OCI-LY3 (cell line): ENCODE measurements around the gene PTPRT.

Source experiments
- H2AFZ ChIP-seq: fragments of 200-600, 300-600 bp; shearing (Covaris generic); 2 replicates; pipeline ENCODE4 v1.6.0; 2014; ENCODE audit warnings: antibody characterized with exemption, low read depth, low read length
- H3K27ac ChIP-seq: fragments of 200-600, 300-600 bp; sonication (generic); 2 replicates; pipeline ENCODE4 v1.5.1; 2014; ENCODE audit warnings: mild to moderate bottlenecking, low read length, moderate library complexity, mixed read lengths
- H3K27me3 ChIP-seq: fragments of 200-600, 300-600 bp; sonication (generic); 2 replicates; pipeline ENCODE4 v1.6.1; 2014; ENCODE audit warnings: low read depth, low read length, mixed read lengths
- H3K36me3 ChIP-seq: fragments of 200-600, 300-600 bp; sonication (generic); replicated peaks from 2 replicates; pipeline ENCODE3; 2014; ENCODE audit warnings: low read depth, low read length, mixed read lengths
- H3K4me1 ChIP-seq: fragments of 300-600, 200-600 bp; sonication (generic); 2 replicates; pipeline ENCODE4 v1.6.1; 2014; ENCODE audit warnings: low read length, mixed read lengths
- H3K4me2 ChIP-seq: fragments of 200-600, 300-600 bp; sonication (generic); 2 replicates; pipeline ENCODE4 v1.6.1; 2014; ENCODE audit warnings: low read length, mixed read lengths
- H3K4me3 ChIP-seq: fragments of 300-600, 200-600 bp; sonication (generic); 2 replicates; pipeline ENCODE4 v1.5.1; 2014; ENCODE audit warnings: antibody characterized with exemption, mild to moderate bottlenecking, low read length, moderate library complexity
- H3K79me2 ChIP-seq: fragments of 300-600, 200-600 bp; shearing (Covaris generic); 2 replicates; pipeline ENCODE4 v1.6.1; 2014; ENCODE audit warnings: mild to moderate bottlenecking, low read length, mixed read lengths
- H3K9ac ChIP-seq: fragments of 300-600, 200-600 bp; shearing (Covaris generic); 2 replicates; pipeline ENCODE4 v1.6.0; 2014; ENCODE audit warnings: mild to moderate bottlenecking, low read length, moderate library complexity
- H3K9me3 ChIP-seq: fragments of 200-600, 300-600 bp; shearing (Covaris generic); 2 replicates; pipeline ENCODE4 v1.6.1; 2014; ENCODE audit warnings: low read length, mixed read lengths; ENCODE audit not compliant: insufficient read depth
- H4K20me1 ChIP-seq: fragments of 200-600, 300-600 bp; sonication (generic); 2 replicates; pipeline ENCODE4 v1.6.1; 2016; ENCODE audit warnings: low read length, mixed read lengths; ENCODE audit not compliant: insufficient read depth
- CTCF ChIP-seq: fragments of 200-600, 300-600 bp; sonication (generic); IDR thresholded peaks from 2 replicates; pipeline ENCODE4 v1.5.1; 2014; ENCODE audit warnings: antibody characterized with exemption, low read length, low read depth
- EZH2phosphoT487 ChIP-seq: fragments of 200-600 bp; shearing (Covaris generic); IDR thresholded peaks from 2 replicates; pipeline ENCODE4 v1.6.1; 2018; ENCODE audit warnings: antibody characterized with exemption, mixed run types, low read depth

PTPRT gene

GRCh38 chr20:42373049-42373448 lies 816.7 kb downstream of the PTPRT start:
- peaks cover 13% of the 10 kb centered on the region for H3K27me3 ChIP-seq
- no peak overlapping the region for H3K4me2 ChIP-seq
- no peaks in the 10 kb centered on the region for H3K9me3 ChIP-seq
- H4K20me1 ChIP-seq, result no peaks in the 10 kb centered on the region
- H3K27ac ChIP-seq, result no peak overlapping the region
- TF ChIP-seq EZH2phosphoT487, result no peak
- TF ChIP-seq CTCF, result no peak
- no peaks in the 10 kb centered on the region for H3K79me2 ChIP-seq
- no peak overlapping the region for H2AFZ ChIP-seq
- H3K4me1 ChIP-seq, result no peaks in the 10 kb centered on the region
- no peaks in the 10 kb centered on the region for H3K36me3 ChIP-seq
- H3K9ac ChIP-seq, result no peak overlapping the region
- H3K4me3 ChIP-seq, result no peak overlapping the region

GRCh38 chr20:42370075-42370474 lies 819.6 kb downstream of the PTPRT start:
- Histone ChIP-seq H3K36me3 (no peaks in the 10 kb centered on the region), H3K27ac (no peak overlapping the region), H2AFZ (no peak overlapping the region), H3K9me3 (no peaks in the 10 kb centered on the region), H3K79me2 (no peaks in the 10 kb centered on the region), H3K4me1 (no peaks in the 10 kb centered on the region), H4K20me1 (no peaks in the 10 kb centered on the region), H3K4me2 (no peak overlapping the region), H3K27me3 (peaks cover 19% of the 10 kb centered on the region), H3K9ac (no peak overlapping the region), H3K4me3 (no peak overlapping the region)
- no peak for TF ChIP-seq CTCF
- no peak for TF ChIP-seq EZH2phosphoT487

- Histone ChIP-seq H3K79me2 (no peaks in the 10 kb centered on the region), H4K20me1 (no peaks in the 10 kb centered on the region), H3K9me3 (no peaks in the 10 kb centered on the region), H3K9ac (no peak overlapping the region), H2AFZ (no peak overlapping the region), H3K36me3 (no peaks in the 10 kb centered on the region), H3K27ac (no peak overlapping the region), H3K4me3 (no peak overlapping the region), H3K4me2 (no peak overlapping the region), H3K4me1 (no peaks in the 10 kb centered on the region), H3K27me3 (peaks cover 30% of the 10 kb centered on the region)
- TF ChIP-seq EZH2phosphoT487 (no peak), CTCF (no peak)
Observed at GRCh38 chr20:42368910-42369309, 820.8 kb downstream of the PTPRT start.

DNA sequence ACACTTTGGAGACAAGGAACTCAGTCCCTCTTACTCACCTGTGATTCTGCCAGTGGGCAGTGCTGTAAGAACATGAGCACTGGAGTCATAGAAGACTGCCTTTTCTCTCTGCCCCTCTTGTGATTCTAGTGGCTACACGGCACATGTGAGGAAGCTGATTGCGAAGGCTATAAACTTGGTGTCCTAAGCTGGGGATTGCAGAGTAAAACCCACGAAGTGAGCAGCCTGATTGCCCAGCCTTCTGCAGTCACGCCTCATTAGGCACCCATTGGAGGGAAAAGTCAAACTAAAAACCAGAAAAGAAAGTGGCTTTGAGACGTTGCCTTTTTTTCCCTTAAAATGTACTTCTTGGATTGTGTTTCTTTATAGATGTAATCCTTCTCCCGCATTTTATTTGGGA lies 823.1 kb downstream of the PTPRT start:
- no peaks in the 10 kb centered on the region for H4K20me1 ChIP-seq
- no peaks in the 10 kb centered on the region for H3K9me3 ChIP-seq
- TF ChIP-seq EZH2phosphoT487 (no peak), CTCF (no peak)
- H3K79me2 ChIP-seq, result no peaks in the 10 kb centered on the region
- H3K4me2 ChIP-seq, result no peak overlapping the region
- H3K4me3 ChIP-seq, result no peak overlapping the region
- H3K9ac ChIP-seq, result no peak overlapping the region
- H2AFZ ChIP-seq, result no peak overlapping the region
- peaks cover 28% of the 10 kb centered on the region for H3K27me3 ChIP-seq
- no peaks in the 10 kb centered on the region for H3K36me3 ChIP-seq
- H3K4me1 ChIP-seq, result no peaks in the 10 kb centered on the region
- H3K27ac ChIP-seq, result no peak overlapping the region
